ENCODE results near the gene SV2B.

- no peak for TF ChIP-seq CTCF (IDR thresholded peaks at IDR 0.05)
- no peak for TF ChIP-seq EZH2 (IDR thresholded peaks at IDR 0.05; ENCODE audit: borderline replicate concordance, insufficient read depth, low read depth, low read length, poor library complexity, severe bottlenecking)
Measured at GRCh38 chr15:91135201-91136130, 35.4 kb downstream of the SV2B start.

Measured in B cell (primary cell).